Spleen (tissue), 7 donors: Measurements from ENCODE around the gene MEX3C.

Source experiments
- POLR2A ChIP-seq, 3 donors: fragments of 450-650 bp; IDR thresholded peaks; one replicate each; pipeline ENCODE4 v1.5.1; 2017; ENCODE audit warnings: antibody characterized with exemption in 3 of 3, mild to moderate bottlenecking in 1 of 3
- TF ChIP-seq, protein P1 (sequence below), 11 experiments: fragments of 200-600 bp in 7 of 11; fragments of 450-650 bp in 4 of 11; sonication (generic) in 4 of 11; IDR thresholded peaks in 8 of 11; conservative IDR thresholded peaks in 3 of 11; 1 replicate in 7 of 11; 2 replicates in 4 of 11; pipeline versions ENCODE4 v1.4.0 to v1.8.0; 2016 to 2021; ENCODE audit warnings: antibody characterized with exemption in 11 of 11, inconsistent platforms in 4 of 11, mild to moderate bottlenecking in 1 of 11
- donor health status: DM: no; HTN: no; CAD: no; lungs with moderate emphysema.
- donor health status: DM: no; HTN: no; CAD: no.
- donor health status: DM: no; HTN: no; CAD: no.

DNA sequence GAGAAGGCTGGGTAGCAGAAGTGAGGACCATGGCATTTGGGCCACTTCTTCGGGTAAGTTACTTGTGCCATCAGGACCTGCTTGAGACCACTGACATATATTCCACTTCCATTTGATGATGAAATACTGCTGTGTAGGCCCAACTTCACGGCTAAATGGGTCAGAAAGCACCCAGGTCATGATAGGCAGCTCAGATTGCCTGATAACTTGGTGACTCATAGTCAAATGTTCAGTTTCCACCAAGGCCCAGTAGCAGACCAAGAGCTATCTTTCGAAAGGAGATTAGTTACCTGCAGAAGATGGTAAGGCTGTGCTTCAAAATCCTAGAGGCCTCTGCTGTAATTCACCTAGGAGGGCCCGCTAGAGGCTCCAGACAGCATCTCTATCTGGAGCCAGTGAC, 31.8 kb upstream of the MEX3C start:
- TF ChIP-seq, protein P1, sequence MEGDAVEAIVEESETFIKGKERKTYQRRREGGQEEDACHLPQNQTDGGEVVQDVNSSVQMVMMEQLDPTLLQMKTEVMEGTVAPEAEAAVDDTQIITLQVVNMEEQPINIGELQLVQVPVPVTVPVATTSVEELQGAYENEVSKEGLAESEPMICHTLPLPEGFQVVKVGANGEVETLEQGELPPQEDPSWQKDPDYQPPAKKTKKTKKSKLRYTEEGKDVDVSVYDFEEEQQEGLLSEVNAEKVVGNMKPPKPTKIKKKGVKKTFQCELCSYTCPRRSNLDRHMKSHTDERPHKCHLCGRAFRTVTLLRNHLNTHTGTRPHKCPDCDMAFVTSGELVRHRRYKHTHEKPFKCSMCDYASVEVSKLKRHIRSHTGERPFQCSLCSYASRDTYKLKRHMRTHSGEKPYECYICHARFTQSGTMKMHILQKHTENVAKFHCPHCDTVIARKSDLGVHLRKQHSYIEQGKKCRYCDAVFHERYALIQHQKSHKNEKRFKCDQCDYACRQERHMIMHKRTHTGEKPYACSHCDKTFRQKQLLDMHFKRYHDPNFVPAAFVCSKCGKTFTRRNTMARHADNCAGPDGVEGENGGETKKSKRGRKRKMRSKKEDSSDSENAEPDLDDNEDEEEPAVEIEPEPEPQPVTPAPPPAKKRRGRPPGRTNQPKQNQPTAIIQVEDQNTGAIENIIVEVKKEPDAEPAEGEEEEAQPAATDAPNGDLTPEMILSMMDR (IDR thresholded peaks at IDR 0.05 in 8 of 11, conservative IDR thresholded peaks at IDR 0.05 in 3 of 11): no peak
- no peak for TF ChIP-seq POLR2A (IDR thresholded peaks at IDR 0.05)
